Measurements from ENCODE around the gene PLEKHA8. TPM values are rescaled to one million over a fixed set of nuclear protein-coding genes. Genes with fewer than 3 reads are reported as not detected.

PLEKHA8 gene
- total RNA-seq, 1 experiment from 2014 or later = 23.0 TPM

- Histone ChIP-seq H3K4me2 (peak overlapping the region; percentile 17), H3K9me2 (ENCODE audit: insufficient read depth) (no peaks in the 10 kb centered on the region), H3K4me3 (no peak overlapping the region), H3K9me3 (ENCODE audit: insufficient read depth, low read depth) (no peaks in the 10 kb centered on the region; the same call in 1 of the 2 replicates), H2AFZ (no peak overlapping the region), H3K79me2 (ENCODE audit: low read depth) (no peaks in the 10 kb centered on the region), H4K20me1 (ENCODE audit: insufficient read depth) (no peaks in the 10 kb centered on the region), H3K4me1 (replicated peaks; ENCODE audit: insufficient read depth) (peaks cover 23% of the 10 kb centered on the region), H3K36me3 (ENCODE audit: low read depth) (no peaks in the 10 kb centered on the region), H3K27ac (no peak overlapping the region), H3F3A (ENCODE audit: insufficient read depth, low read depth) (peaks cover 4% of the 10 kb centered on the region; the same call in 1 of the 2 replicates), H3K27me3 (ENCODE audit: insufficient read depth, low read depth) (no peaks in the 10 kb centered on the region)
- intact Hi-C loops (cut with micrococcal nuclease; ENCODE audit: unreplicated experiment) = loop anchor here (5.0 kb wide), 2 partner anchors 146 to 334 kb away; partner anchors contain the start of genes FKBP14 and PLEKHA8
- POLR2A ChIA-PET (ENCODE audit: unreplicated experiment) = interaction anchor here (0.6 kb wide), 1 partner anchor 286 kb away, joined by 10 read pairs; no protein-coding TSS in a partner anchor
- BruUV-seq (replicated peaks) = no TSS peak
- TF ChIP-seq EZH2 (IDR thresholded peaks at IDR 0.05; ENCODE audit: low read depth) (no peak), CTCF (conservative IDR thresholded peaks at IDR 0.05) (peak; percentile 52; the same call in 1 of the 2 replicates)
- CTCF ChIA-PET = interaction anchor here (0.7 kb wide), 1 partner anchor 53 kb away, joined by 5 read pairs; no protein-coding TSS in a partner anchor
- peak; percentile 84 to 88 for DNase-seq
Measured at GRCh38 chr7:30173058-30173897, 145.1 kb downstream of the PLEKHA8 start.

GRCh38 chr7:30175180-30175579 lies 147.0 kb downstream of the PLEKHA8 start:
- no peak for TF ChIP-seq EZH2 (IDR thresholded peaks at IDR 0.05; ENCODE audit: low read depth)
- H4K20me1 ChIP-seq (ENCODE audit: insufficient read depth) = no peaks in the 10 kb centered on the region
- H3K27me3 ChIP-seq (ENCODE audit: insufficient read depth, low read depth) = no peaks in the 10 kb centered on the region
- H3K79me2 ChIP-seq (ENCODE audit: low read depth) = no peaks in the 10 kb centered on the region
- BruUV-seq (replicated peaks) = no TSS peak
- no peak for DNase-seq
- intact Hi-C loops (cut with micrococcal nuclease; ENCODE audit: unreplicated experiment) = no loop called here
- no peak overlapping the region for H3K4me3 ChIP-seq
- H3K4me2 ChIP-seq = no peak overlapping the region
- CTCF ChIA-PET = no interaction called here
- H3K36me3 ChIP-seq (ENCODE audit: low read depth) = no peaks in the 10 kb centered on the region
- POLR2A ChIA-PET (ENCODE audit: unreplicated experiment) = no interaction called here
- H3K9me2 ChIP-seq (ENCODE audit: insufficient read depth) = no peaks in the 10 kb centered on the region
- no peaks in the 10 kb centered on the region; the same call in 1 of the 2 replicates for H3K9me3 ChIP-seq (ENCODE audit: insufficient read depth, low read depth)
- H3K4me1 ChIP-seq (replicated peaks; ENCODE audit: insufficient read depth) = peaks cover 12% of the 10 kb centered on the region
- H2AFZ ChIP-seq = no peak overlapping the region
- no peak overlapping the region for H3K27ac ChIP-seq
- peaks cover 4% of the 10 kb centered on the region; the same call in 1 of the 2 replicates for H3F3A ChIP-seq (ENCODE audit: insufficient read depth, low read depth)

GRCh38 chr7:30175636-30176147 lies 147.5 kb downstream of the PLEKHA8 start:
- Histone ChIP-seq H3K4me2 (no peak overlapping the region), H4K20me1 (ENCODE audit: insufficient read depth) (no peaks in the 10 kb centered on the region), H3K27ac (no peak overlapping the region), H3K9me3 (ENCODE audit: insufficient read depth, low read depth) (no peaks in the 10 kb centered on the region; the same call in 1 of the 2 replicates), H3K79me2 (ENCODE audit: low read depth) (no peaks in the 10 kb centered on the region), H3K4me1 (replicated peaks; ENCODE audit: insufficient read depth) (peaks cover 12% of the 10 kb centered on the region), H3K27me3 (ENCODE audit: insufficient read depth, low read depth) (no peaks in the 10 kb centered on the region), H3K36me3 (ENCODE audit: low read depth) (no peaks in the 10 kb centered on the region), H3K9me2 (ENCODE audit: insufficient read depth) (no peaks in the 10 kb centered on the region), H3K4me3 (no peak overlapping the region), H2AFZ (no peak overlapping the region), H3F3A (ENCODE audit: insufficient read depth, low read depth) (peaks cover 4% of the 10 kb centered on the region; the same call in 1 of the 2 replicates)
- ChIA-PET POLR2A (ENCODE audit: unreplicated experiment) (no interaction called here), CTCF (no interaction called here)
- no peak for TF ChIP-seq EZH2 (IDR thresholded peaks at IDR 0.05; ENCODE audit: low read depth)
- no peak for TF ChIP-seq CTCF (conservative IDR thresholded peaks at IDR 0.05)
- intact Hi-C loops (cut with micrococcal nuclease; ENCODE audit: unreplicated experiment) = no loop called here
- DNase-seq = no peak
- no TSS peak for BruUV-seq (replicated peaks)

All from PC-9 (cell line).